Measurements from ENCODE around the gene OSBPL1A.

DNA sequence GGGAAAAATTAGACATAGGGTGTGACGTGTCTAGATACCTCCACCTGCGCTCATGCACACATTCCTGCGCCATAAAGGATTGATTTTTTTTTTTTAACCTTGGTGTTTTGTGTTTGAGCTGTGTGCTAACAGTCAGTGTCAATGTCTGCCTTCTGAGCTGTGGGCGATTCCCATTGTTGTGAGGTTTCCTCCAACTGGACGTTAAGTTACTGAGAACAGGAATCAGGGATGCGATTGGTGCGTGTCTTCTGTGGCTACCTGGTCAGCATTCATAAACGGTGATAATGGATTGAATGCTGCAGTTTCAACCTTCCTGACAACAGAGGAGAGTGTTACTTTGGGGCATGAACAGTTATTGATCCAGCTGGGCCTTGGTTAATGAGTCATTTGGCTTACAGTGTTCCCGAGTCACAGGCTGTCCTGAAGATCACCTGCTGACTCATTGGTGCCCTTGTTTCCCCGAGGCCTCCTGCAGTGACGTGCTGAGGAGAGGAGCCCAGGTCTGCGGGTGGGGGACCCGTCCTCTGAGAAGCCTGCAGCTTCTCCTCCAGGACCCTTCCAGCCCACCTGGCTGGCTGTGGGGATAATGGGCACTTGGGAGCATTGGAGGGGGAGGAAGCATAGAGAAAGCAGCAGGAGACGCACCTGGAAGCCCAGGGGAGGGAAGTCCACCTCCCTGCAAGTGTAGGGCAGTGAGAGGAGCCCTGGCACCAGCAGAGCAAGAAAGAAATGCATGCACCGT lies 284.6 kb downstream of the OSBPL1A start:
- TF ChIP-seq JUNB (IDR thresholded peaks at IDR 0.05) (no peak), NR3C1 (IDR thresholded peaks at IDR 0.05) (no peak), POLR2A (IDR thresholded peaks at IDR 0.05; ENCODE audit: low read length) (no peak), CTCF (IDR thresholded peaks at IDR 0.05) (no peak), EP300 (IDR thresholded peaks at IDR 0.05) (no peak), TP53 (CRISPR knock-in tag; IDR thresholded peaks at IDR 0.05) (no peak), USF2 (IDR thresholded peaks at IDR 0.05) (no peak), HOXA7 (CRISPR knock-in tag; IDR thresholded peaks at IDR 0.05) (no peak), MAZ (IDR thresholded peaks at IDR 0.05; ENCODE audit: borderline replicate concordance, low read depth, low read length) (no peak)
- TF ChIP-seq, protein P1, sequence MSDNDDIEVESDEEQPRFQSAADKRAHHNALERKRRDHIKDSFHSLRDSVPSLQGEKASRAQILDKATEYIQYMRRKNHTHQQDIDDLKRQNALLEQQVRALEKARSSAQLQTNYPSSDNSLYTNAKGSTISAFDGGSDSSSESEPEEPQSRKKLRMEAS (IDR thresholded peaks at IDR 0.05) = no peak
- TF ChIP-seq, protein P2, sequence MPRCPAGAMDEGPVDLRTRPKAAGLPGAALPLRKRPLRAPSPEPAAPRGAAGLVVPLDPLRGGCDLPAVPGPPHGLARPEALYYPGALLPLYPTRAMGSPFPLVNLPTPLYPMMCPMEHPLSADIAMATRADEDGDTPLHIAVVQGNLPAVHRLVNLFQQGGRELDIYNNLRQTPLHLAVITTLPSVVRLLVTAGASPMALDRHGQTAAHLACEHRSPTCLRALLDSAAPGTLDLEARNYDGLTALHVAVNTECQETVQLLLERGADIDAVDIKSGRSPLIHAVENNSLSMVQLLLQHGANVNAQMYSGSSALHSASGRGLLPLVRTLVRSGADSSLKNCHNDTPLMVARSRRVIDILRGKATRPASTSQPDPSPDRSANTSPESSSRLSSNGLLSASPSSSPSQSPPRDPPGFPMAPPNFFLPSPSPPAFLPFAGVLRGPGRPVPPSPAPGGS (IDR thresholded peaks at IDR 0.05) = no peak
